ENCODE data around the gene CHAT. TPM values are rescaled to one million over a fixed set of nuclear protein-coding genes. Genes with fewer than 3 reads are reported as not detected.

Gene CHAT
- total and polyA plus RNA-seq, 2 of the 13 experiments (the other 11 are each of a cell fraction or from before 2014, with no cell fraction given): not detected

DNA sequence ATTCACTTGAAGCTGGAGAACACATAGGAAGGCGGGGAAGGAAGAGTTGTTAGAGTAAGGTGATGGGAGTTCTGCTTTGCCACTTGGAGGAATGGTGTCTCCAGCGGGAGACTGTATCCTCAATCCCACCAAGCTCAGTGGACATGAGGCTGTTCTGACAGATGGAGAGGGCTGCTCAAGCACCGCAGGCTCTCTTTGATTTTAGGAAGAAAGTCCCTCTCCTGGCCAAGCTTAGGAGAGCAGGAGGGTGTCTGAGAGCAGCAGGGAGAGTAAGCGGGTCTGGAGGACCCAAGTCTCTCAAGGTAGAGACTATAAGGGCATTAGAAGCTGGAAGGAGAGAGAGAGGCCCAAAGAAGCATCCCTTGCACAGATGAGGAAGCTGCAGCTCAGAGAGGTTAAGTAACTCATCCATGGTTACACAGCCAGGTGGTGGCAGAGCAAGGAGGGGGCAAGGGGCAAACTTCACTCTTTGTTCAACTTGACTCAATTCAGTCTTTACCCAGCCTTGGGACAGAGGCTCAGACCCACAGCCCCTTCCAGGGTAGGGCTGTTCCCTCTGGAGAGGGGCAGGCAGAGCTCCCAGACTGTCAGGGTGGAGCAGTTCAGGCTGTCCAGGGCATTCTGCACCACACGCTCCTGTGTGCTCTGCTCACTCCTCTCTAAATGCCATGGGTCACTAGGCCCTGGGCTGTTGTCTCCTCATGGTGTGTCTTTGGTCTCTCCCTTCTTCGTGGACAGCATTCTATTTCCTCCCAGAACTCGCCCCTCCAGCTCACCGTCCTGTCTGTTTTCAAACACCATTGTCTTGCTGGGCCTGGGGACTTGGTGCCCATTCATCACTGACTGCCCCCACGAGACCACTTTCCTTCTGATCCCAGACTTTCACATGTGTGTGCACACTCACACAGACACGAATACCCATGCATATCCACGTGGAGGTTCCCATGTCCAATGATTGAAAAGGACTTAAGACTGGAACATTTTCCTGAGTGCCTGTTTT is 8.9 kb downstream of the CHAT start:
- H3K4me3 ChIP-seq (replicated peaks in 1 of 3; ENCODE audit: insufficient read depth in 1 of 3, low read depth in 2 of 3, low read length in 3 of 3): no peak overlapping the region
- no TSS peak for BruUV-seq (replicated peaks)
- WGBS (ENCODE audit: low lambda C conversion rate): 5% methylated on average over 11 of the region's 11 CpGs
- H3K36me3 ChIP-seq (replicated peaks in 1 of 2; ENCODE audit: control insufficient read depth in 1 of 2, insufficient read depth in 2 of 2, low read length in 2 of 2): no peaks in the 10 kb centered on the region
- FAIRE-seq (no peak), DNase-seq (ENCODE audit: low spot score) (no peak), ATAC-seq (no peak)
- ChIA-PET CTCF (ENCODE audit: low intra/inter-chr PET ratio, low total read pairs) (no interaction called here), POLR2A (no interaction called here)
- no peaks in the 10 kb centered on the region for H3K79me2 ChIP-seq (ENCODE audit: insufficient read depth, low read length)
- in situ Hi-C loops (cut with HindIII; ENCODE audit: extremely low pct_ligation_motif_present, low pct_unique_long_range_greater_than_20kb) (no loop called here), intact Hi-C loops (cut with micrococcal nuclease; ENCODE audit: unreplicated experiment) (no loop called here)
- no peaks in the 10 kb centered on the region for H3K4me1 ChIP-seq (ENCODE audit: insufficient read depth, low read length)
- no peak overlapping the region for H3K27ac ChIP-seq (ENCODE audit: extremely low read length, insufficient read depth, low read length)
- no peak overlapping the region for H3K4me2 ChIP-seq (ENCODE audit: low read depth, low read length)
- no peak overlapping the region for H2AFZ ChIP-seq (ENCODE audit: low read length)
- TF ChIP-seq, protein P1, sequence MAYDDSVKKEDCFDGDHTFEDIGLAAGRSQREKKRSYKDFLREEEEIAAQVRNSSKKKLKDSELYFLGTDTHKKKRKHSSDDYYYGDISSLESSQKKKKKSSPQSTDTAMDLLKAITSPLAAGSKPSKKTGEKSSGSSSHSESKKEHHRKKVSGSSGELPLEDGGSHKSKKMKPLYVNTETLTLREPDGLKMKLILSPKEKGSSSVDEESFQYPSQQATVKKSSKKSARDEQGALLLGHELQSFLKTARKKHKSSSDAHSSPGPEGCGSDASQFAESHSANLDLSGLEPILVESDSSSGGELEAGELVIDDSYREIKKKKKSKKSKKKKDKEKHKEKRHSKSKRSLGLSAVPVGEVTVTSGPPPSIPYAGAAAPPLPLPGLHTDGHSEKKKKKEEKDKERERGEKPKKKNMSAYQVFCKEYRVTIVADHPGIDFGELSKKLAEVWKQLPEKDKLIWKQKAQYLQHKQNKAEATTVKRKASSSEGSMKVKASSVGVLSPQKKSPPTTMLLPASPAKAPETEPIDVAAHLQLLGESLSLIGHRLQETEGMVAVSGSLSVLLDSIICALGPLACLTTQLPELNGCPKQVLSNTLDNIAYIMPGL (CRISPR knock-in tag; IDR thresholded peaks at IDR 0.05; ENCODE audit: borderline replicate concordance in 1 of 2, low read depth in 1 of 2): no peak
- TF ChIP-seq ZNF768 (CRISPR knock-in tag; IDR thresholded peaks at IDR 0.05): 0 out of 2 replicates have a peak, but pooled peaks have one; percentile 28
- H3K27me3 ChIP-seq (ENCODE audit: control insufficient read depth in 1 of 2, insufficient read depth in 2 of 2, low read length in 2 of 2): peaks cover 4 to 27% of the 10 kb centered on the region in 2 experiments; a peak in 4 of 5 replicates
- no peak overlapping the region for H3K9ac ChIP-seq (ENCODE audit: insufficient read depth, low read depth, low read length)
- no peaks in the 10 kb centered on the region for H3K9me3 ChIP-seq (ENCODE audit: low read length)
- H4K20me1 ChIP-seq (ENCODE audit: insufficient read depth, low read length): no peaks in the 10 kb centered on the region; the same call in 1 of the 2 replicates

DNA sequence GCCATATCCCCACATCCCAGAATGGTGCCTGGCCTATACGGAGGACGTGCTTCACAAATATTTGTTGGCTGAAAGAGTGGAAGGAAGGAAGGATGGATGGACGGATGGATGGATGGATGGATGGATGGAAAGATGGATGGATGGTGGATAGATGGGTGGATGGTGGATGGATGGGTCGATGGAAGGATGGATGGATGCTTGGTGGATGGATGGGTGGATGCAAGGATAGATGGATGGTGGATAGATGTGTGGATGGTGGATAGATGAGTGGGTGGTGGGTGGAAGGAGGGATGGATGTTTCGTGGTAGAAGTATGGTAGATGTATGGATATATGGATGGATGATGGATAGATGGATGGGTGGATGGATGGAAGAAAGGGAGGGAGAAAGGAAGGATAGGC is 10.8 kb downstream of the CHAT start:
- in situ Hi-C loops (cut with HindIII; ENCODE audit: extremely low pct_ligation_motif_present, low pct_unique_long_range_greater_than_20kb): no loop called here
- no peaks in the 10 kb centered on the region for H3K9me3 ChIP-seq (ENCODE audit: low read length)
- no TSS peak for BruUV-seq (replicated peaks)
- ChIA-PET POLR2A (no interaction called here), CTCF (ENCODE audit: low intra/inter-chr PET ratio, low total read pairs) (no interaction called here)
- FAIRE-seq (no peak), DNase-seq (ENCODE audit: low spot score) (no peak), ATAC-seq (no peak)
- H3K4me1 ChIP-seq (ENCODE audit: insufficient read depth, low read length): no peaks in the 10 kb centered on the region
- H4K20me1 ChIP-seq (ENCODE audit: insufficient read depth, low read length): no peaks in the 10 kb centered on the region
- WGBS (ENCODE audit: low lambda C conversion rate): 2% methylated on average over 5 of the region's 5 CpGs
- no peak overlapping the region for H3K9ac ChIP-seq (ENCODE audit: insufficient read depth, low read depth, low read length)
- TF ChIP-seq MATR3 (CRISPR knock-in tag; IDR thresholded peaks at IDR 0.05) (no peak), DMAP1 (CRISPR knock-in tag; IDR thresholded peaks at IDR 0.05) (no peak), ZFP90 (CRISPR knock-in tag; IDR thresholded peaks at IDR 0.05; ENCODE audit: borderline replicate concordance) (no peak), FOXP1 (IDR thresholded peaks at IDR 0.05) (0 out of 2 replicates have a peak, but pooled peaks have one; percentile 10), FOXP1 (CRISPR knock-in tag; IDR thresholded peaks at IDR 0.05) (no peak), PLRG1 (conservative IDR thresholded peaks at IDR 0.05) (no peak)
- TF ChIP-seq, protein P2, sequence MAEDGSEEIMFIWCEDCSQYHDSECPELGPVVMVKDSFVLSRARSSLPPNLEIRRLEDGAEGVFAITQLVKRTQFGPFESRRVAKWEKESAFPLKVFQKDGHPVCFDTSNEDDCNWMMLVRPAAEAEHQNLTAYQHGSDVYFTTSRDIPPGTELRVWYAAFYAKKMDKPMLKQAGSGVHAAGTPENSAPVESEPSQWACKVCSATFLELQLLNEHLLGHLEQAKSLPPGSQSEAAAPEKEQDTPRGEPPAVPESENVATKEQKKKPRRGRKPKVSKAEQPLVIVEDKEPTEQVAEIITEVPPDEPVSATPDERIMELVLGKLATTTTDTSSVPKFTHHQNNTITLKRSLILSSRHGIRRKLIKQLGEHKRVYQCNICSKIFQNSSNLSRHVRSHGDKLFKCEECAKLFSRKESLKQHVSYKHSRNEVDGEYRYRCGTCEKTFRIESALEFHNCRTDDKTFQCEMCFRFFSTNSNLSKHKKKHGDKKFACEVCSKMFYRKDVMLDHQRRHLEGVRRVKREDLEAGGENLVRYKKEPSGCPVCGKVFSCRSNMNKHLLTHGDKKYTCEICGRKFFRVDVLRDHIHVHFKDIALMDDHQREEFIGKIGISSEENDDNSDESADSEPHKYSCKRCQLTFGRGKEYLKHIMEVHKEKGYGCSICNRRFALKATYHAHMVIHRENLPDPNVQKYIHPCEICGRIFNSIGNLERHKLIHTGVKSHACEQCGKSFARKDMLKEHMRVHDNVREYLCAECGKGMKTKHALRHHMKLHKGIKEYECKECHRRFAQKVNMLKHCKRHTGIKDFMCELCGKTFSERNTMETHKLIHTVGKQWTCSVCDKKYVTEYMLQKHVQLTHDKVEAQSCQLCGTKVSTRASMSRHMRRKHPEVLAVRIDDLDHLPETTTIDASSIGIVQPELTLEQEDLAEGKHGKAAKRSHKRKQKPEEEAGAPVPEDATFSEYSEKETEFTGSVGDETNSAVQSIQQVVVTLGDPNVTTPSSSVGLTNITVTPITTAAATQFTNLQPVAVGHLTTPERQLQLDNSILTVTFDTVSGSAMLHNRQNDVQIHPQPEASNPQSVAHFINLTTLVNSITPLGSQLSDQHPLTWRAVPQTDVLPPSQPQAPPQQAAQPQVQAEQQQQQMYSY (CRISPR knock-in tag; IDR thresholded peaks at IDR 0.05): no peak
- H2AFZ ChIP-seq (ENCODE audit: low read length): no peak overlapping the region
- intact Hi-C loops (cut with micrococcal nuclease; ENCODE audit: unreplicated experiment): no loop called here
- no peak overlapping the region for H3K27ac ChIP-seq (ENCODE audit: extremely low read length, insufficient read depth, low read length)
- peaks cover 4 to 18% of the 10 kb centered on the region in 2 experiments; a peak in 4 of 5 replicates for H3K27me3 ChIP-seq (ENCODE audit: control insufficient read depth in 1 of 2, insufficient read depth in 2 of 2, low read length in 2 of 2)
- no peaks in the 10 kb centered on the region for H3K36me3 ChIP-seq (replicated peaks in 1 of 2; ENCODE audit: control insufficient read depth in 1 of 2, insufficient read depth in 2 of 2, low read length in 2 of 2)
- no peak overlapping the region for H3K4me3 ChIP-seq (replicated peaks in 1 of 3; ENCODE audit: insufficient read depth in 1 of 3, low read depth in 2 of 3, low read length in 3 of 3)
- H3K79me2 ChIP-seq (ENCODE audit: insufficient read depth, low read length): no peaks in the 10 kb centered on the region
- no peak overlapping the region for H3K4me2 ChIP-seq (ENCODE audit: low read depth, low read length)

Measured in HepG2 (cell line).